A673 (cell line): ENCODE measurements around the gene PSMF1.

Source experiments
- EZH2 ChIP-seq: fragments of 200-600 bp; sonication (generic); IDR thresholded peaks from 2 replicates; pipeline ENCODE4 v1.6.1; 2017; ENCODE audit warnings: borderline replicate concordance, low read depth, mild to moderate bottlenecking, mixed read lengths, antibody characterized with exemption, low read length; ENCODE audit not compliant: poor library complexity, severe bottlenecking
- TF ChIP-seq, protein P1 (sequence below): fragments of 300-800, 200-600 bp; sonication (generic); conservative IDR thresholded peaks from 2 replicates; pipeline ENCODE4 v1.5.1; 2017; ENCODE audit warnings: low read depth, mild to moderate bottlenecking, antibody characterized with exemption, low read length, moderate library complexity, mixed read lengths

DNA sequence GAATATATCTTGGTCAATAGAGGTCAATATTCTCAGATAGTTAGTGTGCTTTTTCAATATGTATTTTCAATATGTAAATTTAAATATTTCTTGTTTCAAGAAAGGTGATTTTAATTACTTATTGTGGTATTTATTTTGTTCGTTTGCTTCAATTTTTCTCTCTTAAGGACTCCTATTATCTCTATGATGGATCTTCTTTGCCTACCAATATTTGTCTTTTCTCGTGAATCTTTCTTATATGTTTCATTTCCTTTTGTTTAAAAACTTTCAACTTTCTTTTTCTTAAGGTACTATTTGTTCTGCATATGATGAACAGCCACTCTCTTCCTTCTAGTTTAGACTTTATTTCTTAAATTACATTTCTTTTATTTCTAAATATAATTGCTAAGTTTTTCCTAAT, 46.1 kb upstream of the PSMF1 start:
- no peak for TF ChIP-seq EZH2
- TF ChIP-seq, protein P1, sequence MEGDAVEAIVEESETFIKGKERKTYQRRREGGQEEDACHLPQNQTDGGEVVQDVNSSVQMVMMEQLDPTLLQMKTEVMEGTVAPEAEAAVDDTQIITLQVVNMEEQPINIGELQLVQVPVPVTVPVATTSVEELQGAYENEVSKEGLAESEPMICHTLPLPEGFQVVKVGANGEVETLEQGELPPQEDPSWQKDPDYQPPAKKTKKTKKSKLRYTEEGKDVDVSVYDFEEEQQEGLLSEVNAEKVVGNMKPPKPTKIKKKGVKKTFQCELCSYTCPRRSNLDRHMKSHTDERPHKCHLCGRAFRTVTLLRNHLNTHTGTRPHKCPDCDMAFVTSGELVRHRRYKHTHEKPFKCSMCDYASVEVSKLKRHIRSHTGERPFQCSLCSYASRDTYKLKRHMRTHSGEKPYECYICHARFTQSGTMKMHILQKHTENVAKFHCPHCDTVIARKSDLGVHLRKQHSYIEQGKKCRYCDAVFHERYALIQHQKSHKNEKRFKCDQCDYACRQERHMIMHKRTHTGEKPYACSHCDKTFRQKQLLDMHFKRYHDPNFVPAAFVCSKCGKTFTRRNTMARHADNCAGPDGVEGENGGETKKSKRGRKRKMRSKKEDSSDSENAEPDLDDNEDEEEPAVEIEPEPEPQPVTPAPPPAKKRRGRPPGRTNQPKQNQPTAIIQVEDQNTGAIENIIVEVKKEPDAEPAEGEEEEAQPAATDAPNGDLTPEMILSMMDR: no peak
